OCI-LY3 (cell line): ENCODE results near the gene RRAD.
"Not testable (repeated sequence)": the region's sequence is repeated elsewhere in the genome, so short reads cannot be mapped to it uniquely, and the experiment has no call there.

ENCODE experiments used
- H2AFZ ChIP-seq: fragments of 200-600, 300-600 bp; shearing (Covaris generic); 2 replicates; pipeline ENCODE4 v1.6.0; 2014; ENCODE audit warnings: antibody characterized with exemption, low read depth, low read length
- H3K27ac ChIP-seq: fragments of 200-600, 300-600 bp; sonication (generic); 2 replicates; pipeline ENCODE4 v1.5.1; 2014; ENCODE audit warnings: mild to moderate bottlenecking, low read length, moderate library complexity, mixed read lengths
- H3K27me3 ChIP-seq: fragments of 200-600, 300-600 bp; sonication (generic); 2 replicates; pipeline ENCODE4 v1.6.1; 2014; ENCODE audit warnings: low read depth, low read length, mixed read lengths
- H3K36me3 ChIP-seq: fragments of 200-600, 300-600 bp; sonication (generic); replicated peaks from 2 replicates; pipeline ENCODE3; 2014; ENCODE audit warnings: low read depth, low read length, mixed read lengths
- H3K4me1 ChIP-seq: fragments of 300-600, 200-600 bp; sonication (generic); 2 replicates; pipeline ENCODE4 v1.6.1; 2014; ENCODE audit warnings: low read length, mixed read lengths
- H3K4me2 ChIP-seq: fragments of 200-600, 300-600 bp; sonication (generic); 2 replicates; pipeline ENCODE4 v1.6.1; 2014; ENCODE audit warnings: low read length, mixed read lengths
- H3K4me3 ChIP-seq: fragments of 300-600, 200-600 bp; sonication (generic); 2 replicates; pipeline ENCODE4 v1.5.1; 2014; ENCODE audit warnings: antibody characterized with exemption, mild to moderate bottlenecking, low read length, moderate library complexity
- H3K79me2 ChIP-seq: fragments of 300-600, 200-600 bp; shearing (Covaris generic); 2 replicates; pipeline ENCODE4 v1.6.1; 2014; ENCODE audit warnings: mild to moderate bottlenecking, low read length, mixed read lengths
- H3K9ac ChIP-seq: fragments of 300-600, 200-600 bp; shearing (Covaris generic); 2 replicates; pipeline ENCODE4 v1.6.0; 2014; ENCODE audit warnings: mild to moderate bottlenecking, low read length, moderate library complexity
- H3K9me3 ChIP-seq: fragments of 200-600, 300-600 bp; shearing (Covaris generic); 2 replicates; pipeline ENCODE4 v1.6.1; 2014; ENCODE audit warnings: low read length, mixed read lengths; ENCODE audit not compliant: insufficient read depth
- H4K20me1 ChIP-seq: fragments of 200-600, 300-600 bp; sonication (generic); 2 replicates; pipeline ENCODE4 v1.6.1; 2016; ENCODE audit warnings: low read length, mixed read lengths; ENCODE audit not compliant: insufficient read depth
- EZH2phosphoT487 ChIP-seq: fragments of 200-600 bp; shearing (Covaris generic); IDR thresholded peaks from 2 replicates; pipeline ENCODE4 v1.6.1; 2018; ENCODE audit warnings: antibody characterized with exemption, mixed run types, low read depth
- TF ChIP-seq, protein P1 (sequence below): fragments of 200-600, 300-600 bp; sonication (generic); IDR thresholded peaks from 2 replicates; pipeline ENCODE4 v1.5.1; 2014; ENCODE audit warnings: antibody characterized with exemption, low read length, low read depth

Gene RRAD

GRCh38 chr16:66945939-66946338, 20.6 kb upstream of the RRAD start:
- H3K4me1 ChIP-seq: peaks cover 11% of the 10 kb centered on the region
- no peak overlapping the region for H3K27ac ChIP-seq
- H3K9ac ChIP-seq: no peak overlapping the region
- no peaks in the 10 kb centered on the region for H3K9me3 ChIP-seq
- peaks cover 8% of the 10 kb centered on the region for H3K36me3 ChIP-seq
- no peaks in the 10 kb centered on the region for H4K20me1 ChIP-seq
- no peak overlapping the region for H3K4me2 ChIP-seq
- no peaks in the 10 kb centered on the region for H3K79me2 ChIP-seq
- peaks cover 5% of the 10 kb centered on the region; the same call in 1 of the 2 replicates for H3K27me3 ChIP-seq
- no peak overlapping the region for H2AFZ ChIP-seq
- TF ChIP-seq, protein P1, sequence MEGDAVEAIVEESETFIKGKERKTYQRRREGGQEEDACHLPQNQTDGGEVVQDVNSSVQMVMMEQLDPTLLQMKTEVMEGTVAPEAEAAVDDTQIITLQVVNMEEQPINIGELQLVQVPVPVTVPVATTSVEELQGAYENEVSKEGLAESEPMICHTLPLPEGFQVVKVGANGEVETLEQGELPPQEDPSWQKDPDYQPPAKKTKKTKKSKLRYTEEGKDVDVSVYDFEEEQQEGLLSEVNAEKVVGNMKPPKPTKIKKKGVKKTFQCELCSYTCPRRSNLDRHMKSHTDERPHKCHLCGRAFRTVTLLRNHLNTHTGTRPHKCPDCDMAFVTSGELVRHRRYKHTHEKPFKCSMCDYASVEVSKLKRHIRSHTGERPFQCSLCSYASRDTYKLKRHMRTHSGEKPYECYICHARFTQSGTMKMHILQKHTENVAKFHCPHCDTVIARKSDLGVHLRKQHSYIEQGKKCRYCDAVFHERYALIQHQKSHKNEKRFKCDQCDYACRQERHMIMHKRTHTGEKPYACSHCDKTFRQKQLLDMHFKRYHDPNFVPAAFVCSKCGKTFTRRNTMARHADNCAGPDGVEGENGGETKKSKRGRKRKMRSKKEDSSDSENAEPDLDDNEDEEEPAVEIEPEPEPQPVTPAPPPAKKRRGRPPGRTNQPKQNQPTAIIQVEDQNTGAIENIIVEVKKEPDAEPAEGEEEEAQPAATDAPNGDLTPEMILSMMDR: no peak
- TF ChIP-seq EZH2phosphoT487: no peak
- H3K4me3 ChIP-seq: no peak overlapping the region

GRCh38 chr16:66944971-66945370, 19.6 kb upstream of the RRAD start:
- not testable (repeated sequence) for H3K4me2 ChIP-seq, H3K9ac ChIP-seq, H3K9me3 ChIP-seq, H3K27ac ChIP-seq, H3K4me1 ChIP-seq, H2AFZ ChIP-seq, H3K79me2 ChIP-seq, H3K36me3 ChIP-seq, H3K4me3 ChIP-seq, H4K20me1 ChIP-seq, H3K27me3 ChIP-seq

DNA sequence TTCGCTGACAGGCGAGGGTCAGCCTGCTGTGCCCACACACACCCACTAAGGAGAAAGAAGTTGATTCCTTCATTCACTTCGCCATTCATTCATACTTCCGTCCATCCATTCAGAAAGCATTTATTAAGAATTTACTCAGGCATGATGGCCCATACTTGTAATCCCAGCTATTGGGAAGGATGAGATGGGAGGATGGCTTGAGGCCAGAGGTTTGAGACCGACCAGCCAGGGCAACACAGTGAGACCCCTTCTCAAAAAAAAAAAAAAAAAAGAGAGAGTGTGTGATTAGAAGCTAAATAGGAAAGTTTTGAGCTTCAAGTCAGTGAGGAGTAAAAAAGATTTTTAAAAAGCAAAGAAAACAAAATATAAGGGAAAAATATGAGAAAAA, 18.7 kb upstream of the RRAD start:
- H3K4me2 ChIP-seq: no peak overlapping the region
- H3K27ac ChIP-seq: no peak overlapping the region
- no peaks in the 10 kb centered on the region for H3K79me2 ChIP-seq
- TF ChIP-seq, protein P1: no peak
- TF ChIP-seq EZH2phosphoT487: no peak
- H3K9ac ChIP-seq: no peak overlapping the region
- peaks cover 4% of the 10 kb centered on the region; the same call in 1 of the 2 replicates for H3K4me1 ChIP-seq
- H3K9me3 ChIP-seq: no peaks in the 10 kb centered on the region
- H3K4me3 ChIP-seq: no peak overlapping the region
- H2AFZ ChIP-seq: no peak overlapping the region
- peaks cover 3% of the 10 kb centered on the region; the same call in 1 of the 2 replicates for H3K27me3 ChIP-seq
- H3K36me3 ChIP-seq: peaks cover 16% of the 10 kb centered on the region
- no peaks in the 10 kb centered on the region for H4K20me1 ChIP-seq

DNA sequence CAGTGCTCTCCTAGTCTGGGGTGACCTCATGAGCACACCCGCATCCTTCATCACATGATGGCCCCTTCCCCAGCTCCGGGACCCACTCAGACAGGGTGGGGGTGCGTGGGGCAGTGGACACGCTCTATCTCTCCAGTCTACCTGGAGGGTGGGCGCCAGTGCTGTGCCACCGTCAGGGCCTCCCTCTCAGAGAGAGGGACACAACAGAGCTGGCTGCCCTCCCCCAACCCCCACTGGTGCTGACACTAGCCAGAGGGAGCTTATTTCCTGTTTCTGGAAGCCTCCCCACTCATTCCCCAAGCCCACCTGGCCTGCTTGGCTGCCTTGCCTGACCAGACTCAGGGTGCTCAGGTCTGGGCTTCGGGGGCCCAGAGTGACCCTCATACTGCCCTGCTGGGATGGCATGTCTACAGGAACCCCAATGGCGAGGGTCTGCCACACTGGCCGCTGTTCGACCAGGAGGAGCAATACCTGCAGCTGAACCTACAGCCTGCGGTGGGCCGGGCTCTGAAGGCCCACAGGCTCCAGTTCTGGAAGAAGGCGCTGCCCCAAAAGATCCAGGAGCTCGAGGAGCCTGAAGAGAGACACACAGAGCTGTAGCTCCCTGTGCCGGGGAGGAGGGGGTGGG, 18.2 kb upstream of the RRAD start:
- Histone ChIP-seq H3K27me3 (no peaks in the 10 kb centered on the region; the same call in 1 of the 2 replicates), H2AFZ (no peak overlapping the region), H3K4me2 (no peak overlapping the region), H3K36me3 (peaks cover 16% of the 10 kb centered on the region), H3K4me3 (no peak overlapping the region), H3K9ac (no peak overlapping the region), H3K79me2 (no peaks in the 10 kb centered on the region), H3K9me3 (no peaks in the 10 kb centered on the region), H3K27ac (no peak overlapping the region), H4K20me1 (no peaks in the 10 kb centered on the region), H3K4me1 (peaks cover 4% of the 10 kb centered on the region; the same call in 1 of the 2 replicates)
- TF ChIP-seq, protein P1: no peak
- no peak for TF ChIP-seq EZH2phosphoT487
